Tibial artery (tissue), 4 donors: Measurements from ENCODE around the gene LRGUK.

ENCODE experiments used
- DNase-seq, 2 donors: peaks; one replicate each; pipeline ENCODE4 v3.0.0-alpha.2; 2019
- H3K27ac ChIP-seq, 2 donors: fragments of 200-600 bp; sonication (generic) in 1 of 2; 1 replicate in 1 of 2; 2 replicates in 1 of 2; pipeline ENCODE4 v1.5.1; 2018 to 2019; ENCODE audit warnings: mild to moderate bottlenecking in 1 of 2
- H3K27me3 ChIP-seq, 2 donors: fragments of 200-600 bp; sonication (generic) in 1 of 2; one replicate each; pipeline versions ENCODE4 v1.5.1 to v1.6.0; 2016 to 2019
- H3K36me3 ChIP-seq, 3 donors: fragments of 200-600 bp; sonication (generic) in 2 of 3; one replicate each; pipeline ENCODE4 v1.5.1; 2016 to 2019; ENCODE audit warnings: mild to moderate bottlenecking in 2 of 3
- H3K4me1 ChIP-seq, 4 donors: fragments of 200-600 bp; sonication (generic) in 2 of 4; 1 replicate in 3 of 4; 2 replicates in 1 of 4; pipeline ENCODE4 v1.5.1; 2016 to 2019
- H3K4me3 ChIP-seq, 2 donors: fragments of 200-600 bp; sonication (generic) in 1 of 2; 1 replicate in 1 of 2; 2 replicates in 1 of 2; pipeline ENCODE4 v1.5.1; 2018 to 2019; ENCODE audit warnings: mild to moderate bottlenecking in 2 of 2
- H3K9me3 ChIP-seq, 3 donors: fragments of 200-600 bp; sonication (generic) in 1 of 3; one replicate each; pipeline ENCODE4 v1.5.1; 2016 to 2019
- CTCF ChIP-seq, 2 experiments: fragments of 200-600 bp in 1 of 2; fragments of 450-650 bp in 1 of 2; IDR thresholded peaks; one replicate each; pipeline ENCODE4 v1.5.1; 2017 to 2019; ENCODE audit warnings: antibody characterized with exemption in 2 of 2, mild to moderate bottlenecking in 1 of 2, moderate library complexity in 1 of 2
- intact Hi-C: fragments of 100-400 bp; cut with DNase I; formaldehyde crosslinking; loops from one replicate; pipeline ENCODE4 v1.15.0; 2023; ENCODE audit warnings: low total_unique reads

LRGUK gene

GRCh38 chr7:134153493-134154136 is 26.5 kb downstream of the LRGUK start:
- Histone ChIP-seq H3K27ac (no peak overlapping the region), H3K9me3 (no peaks in the 10 kb centered on the region), H3K4me1 (no peaks in the 10 kb centered on the region), H3K4me3 (no peak overlapping the region), H3K27me3 (no peaks in the 10 kb centered on the region), H3K36me3 (no peaks in the 10 kb centered on the region)
- no peak for TF ChIP-seq CTCF (IDR thresholded peaks at IDR 0.05)
- no peak for DNase-seq
- intact Hi-C loops = no loop called here

- Histone ChIP-seq H3K27ac (no peak overlapping the region), H3K4me3 (no peak overlapping the region), H3K36me3 (no peaks in the 10 kb centered on the region), H3K4me1 (no peaks in the 10 kb centered on the region), H3K9me3 (no peaks in the 10 kb centered on the region), H3K27me3 (no peaks in the 10 kb centered on the region)
- TF ChIP-seq CTCF (IDR thresholded peaks at IDR 0.05) = no peak
- intact Hi-C loops = no loop called here
- no peak for DNase-seq
Measured at GRCh38 chr7:134154581-134155130, 27.5 kb downstream of the LRGUK start.

GRCh38 chr7:134155206-134155605 is 28.1 kb downstream of the LRGUK start:
- DNase-seq = no peak
- H3K4me1 ChIP-seq = no peaks in the 10 kb centered on the region
- intact Hi-C loops = no loop called here

GRCh38 chr7:134155871-134156270 is 28.7 kb downstream of the LRGUK start:
- H3K4me3 ChIP-seq = no peak overlapping the region
- DNase-seq = no peak
- TF ChIP-seq CTCF (IDR thresholded peaks at IDR 0.05) = no peak
- intact Hi-C loops = no loop called here
- no peaks in the 10 kb centered on the region for H3K36me3 ChIP-seq
- H3K4me1 ChIP-seq = no peaks in the 10 kb centered on the region
- H3K9me3 ChIP-seq = no peaks in the 10 kb centered on the region
- H3K27me3 ChIP-seq = no peaks in the 10 kb centered on the region
- H3K27ac ChIP-seq = no peak overlapping the region

More at GRCh38 chr7:134155206-134155605, 28.1 kb downstream of the LRGUK start:
- no peak overlapping the region for H3K27ac ChIP-seq
- no peak for TF ChIP-seq CTCF (IDR thresholded peaks at IDR 0.05)
- H3K4me3 ChIP-seq = no peak overlapping the region
- no peaks in the 10 kb centered on the region for H3K36me3 ChIP-seq
- no peaks in the 10 kb centered on the region for H3K9me3 ChIP-seq
- H3K27me3 ChIP-seq = no peaks in the 10 kb centered on the region

GRCh38 chr7:134165252-134165651 is 38.1 kb downstream of the LRGUK start:
- intact Hi-C loops = no loop called here
- TF ChIP-seq CTCF (IDR thresholded peaks at IDR 0.05) = no peak
- H3K4me3 ChIP-seq = no peak overlapping the region
- no peaks in the 10 kb centered on the region for H3K4me1 ChIP-seq
- H3K27me3 ChIP-seq = no peaks in the 10 kb centered on the region
- no peaks in the 10 kb centered on the region for H3K36me3 ChIP-seq
- H3K27ac ChIP-seq = no peak overlapping the region
- no peak for DNase-seq
- H3K9me3 ChIP-seq = no peaks in the 10 kb centered on the region
